ENCODE results near the gene USF2. TPM values are rescaled to one million over a fixed set of nuclear protein-coding genes. Genes with fewer than 3 reads are reported as not detected.

The USF2 gene
- total RNA-seq, 1 donor from 2014 or later = 113 TPM

- DNase-seq (ENCODE audit: low spot score) = no peak
Observed at GRCh38 chr19:35246466-35247092, 22.2 kb upstream of the USF2 start.

GRCh38 chr19:35247526-35248309 lies 21.0 kb upstream of the USF2 start:
- peak; percentile 87 for DNase-seq (ENCODE audit: low spot score)

- DNase-seq (ENCODE audit: low spot score) = peak; percentile 89
Observed at GRCh38 chr19:35248310-35249145, 20.2 kb upstream of the USF2 start, which contains the start of gene LSR. Gene LSR, plus strand, starts transcription at chr19:35249002. Its CDS starts 21 bp downstream, at chr19:35249023.

- DNase-seq (ENCODE audit: low spot score) = no peak
Observed at GRCh38 chr19:35249146-35249847, 19.5 kb upstream of the USF2 start.

GRCh38 chr19:35249848-35250711 lies 18.7 kb upstream of the USF2 start:
- no peak for DNase-seq (ENCODE audit: low spot score)

- DNase-seq (ENCODE audit: low spot score) = no peak
Observed at GRCh38 chr19:35251456-35251855, 17.3 kb upstream of the USF2 start.

GRCh38 chr19:35253316-35254286 lies 15.2 kb upstream of the USF2 start:
- no peak for DNase-seq (ENCODE audit: low spot score)

GRCh38 chr19:35254341-35255297 lies 14.1 kb upstream of the USF2 start:
- DNase-seq (ENCODE audit: low spot score) = no peak

- no peak for DNase-seq (ENCODE audit: low spot score)
Observed at GRCh38 chr19:35256566-35256965, 12.2 kb upstream of the USF2 start.

GRCh38 chr19:35257113-35257461 lies 11.7 kb upstream of the USF2 start:
- no peak for DNase-seq (ENCODE audit: low spot score)

- DNase-seq (ENCODE audit: low spot score) = peak; percentile 39
Observed at GRCh38 chr19:35260694-35261304, 8.0 kb upstream of the USF2 start.

GRCh38 chr19:35261356-35262100 lies 7.2 kb upstream of the USF2 start:
- peak; percentile 38 for DNase-seq (ENCODE audit: low spot score)

- DNase-seq (ENCODE audit: low spot score) = peak; percentile 40
Observed at GRCh38 chr19:35262101-35262761, 6.5 kb upstream of the USF2 start.

- peak; percentile 35 for DNase-seq (ENCODE audit: low spot score)
Observed at GRCh38 chr19:35264268-35265125, 4.3 kb upstream of the USF2 start.

GRCh38 chr19:35265126-35265899 lies 3.4 kb upstream of the USF2 start:
- DNase-seq (ENCODE audit: low spot score) = no peak

All from ureter (tissue), 1 donor.